Caco-2 (cell line): ENCODE results near the gene ANAPC2. TPM values are rescaled to one million over a fixed set of nuclear protein-coding genes. Genes with fewer than 3 reads are reported as not detected.

ENCODE experiments used
- BruUV-seq: library from RNA; stranded (reverse); fragments of 400-500 nt; replicated peaks from 2 replicates; lab custom pipeline; 2021; lab: Mats Ljungman, UMichigan
- CTCF ChIA-PET: fragments of 300-600 bp; sonication (Branson Sonifier 250); formaldehyde crosslinking; loops from one replicate; lab custom pipeline; 2022; ENCODE audit warnings: antibody characterized with exemption; lab: Charles Lee
- POLR2A ChIA-PET: fragments of 300-600 bp; sonication (Branson Sonifier 250); formaldehyde crosslinking; loops from one replicate; lab custom pipeline; 2022; ENCODE audit warnings: antibody characterized with exemption; lab: Charles Lee
- DNase-seq, 2 experiments: peaks; one replicate each; pipeline versions ENCODE4 v3.0.0 to v3.0.0-alpha.2; 2020 to 2022
- H3K27me3 ChIP-seq: replicated peaks from 2 replicates; pipeline ENCODE4 v1.6.0; 2011; ENCODE audit warnings: low read length; ENCODE audit not compliant: control insufficient read depth, insufficient read depth
- H3K36me3 ChIP-seq: 2 replicates; pipeline ENCODE4 v1.5.1; 2011; ENCODE audit warnings: low read length; ENCODE audit not compliant: control insufficient read depth, insufficient read depth
- H3K4me1 ChIP-seq: fragments of 250-450 bp; sonication (Bioruptor Pico); 2 replicates; pipeline ENCODE4 v1.5.1; 2020; ENCODE audit warnings: mild to moderate bottlenecking
- H3K4me3 ChIP-seq: 2 replicates; pipeline ENCODE4 v1.5.1; 2011; ENCODE audit warnings: low read depth, mild to moderate bottlenecking, control low read depth, low read length
- H3K9me3 ChIP-seq: fragments of 250-450 bp; sonication (Bioruptor Pico); 2 replicates; pipeline ENCODE4 v1.5.1; 2020; ENCODE audit warnings: mild to moderate bottlenecking, moderate library complexity
- H3K27ac Mint-ChIP-seq: one replicate; pipeline ENCODE4 v1.8.0; 2022; ENCODE audit warnings: mixed read lengths; ENCODE audit not compliant: unreplicated experiment
- H3K27me3 Mint-ChIP-seq: one replicate; pipeline ENCODE4 v1.8.0; 2022; ENCODE audit warnings: mixed read lengths; ENCODE audit not compliant: insufficient read depth, unreplicated experiment
- H3K36me3 Mint-ChIP-seq: one replicate; pipeline ENCODE4 v1.8.0; 2022; ENCODE audit warnings: mild to moderate bottlenecking, mixed read lengths; ENCODE audit not compliant: insufficient read depth, unreplicated experiment
- H3K4me1 Mint-ChIP-seq: one replicate; pipeline ENCODE4 v1.8.0; 2022; ENCODE audit warnings: low read depth, mixed read lengths; ENCODE audit not compliant: unreplicated experiment
- H3K4me3 Mint-ChIP-seq: one replicate; pipeline ENCODE4 v1.8.0; 2022; ENCODE audit warnings: mild to moderate bottlenecking, moderate library complexity, mixed read lengths; ENCODE audit not compliant: unreplicated experiment
- H3K9me3 Mint-ChIP-seq: one replicate; pipeline ENCODE4 v1.8.0; 2022; ENCODE audit warnings: mixed read lengths; ENCODE audit not compliant: unreplicated experiment
- CTCF ChIP-seq, 2 experiments: fragments of 200-600 bp in 1 of 2; IDR thresholded peaks; 1 replicate in 1 of 2; 2 replicates in 1 of 2; pipeline versions ENCODE4 v1.5.1 to v1.8.0; 2011 to 2022; ENCODE audit warnings: antibody characterized with exemption in 1 of 2, control low read depth in 1 of 2, inconsistent platforms in 1 of 2, low read depth in 1 of 2, low read length in 1 of 2, mild to moderate bottlenecking in 1 of 2, moderate library complexity in 1 of 2; ENCODE audit not compliant: insufficient read depth in 1 of 2, severe bottlenecking in 1 of 2, unreplicated experiment in 1 of 2
- intact Hi-C: fragments of 100-400 bp; cut with micrococcal nuclease; formaldehyde crosslinking; loops from one replicate; pipeline ENCODE4 v1.10.0; 2022; ENCODE audit not compliant: unreplicated experiment
- total RNA-seq: library from RNA; stranded (reverse); gene quantifications from 2 replicates; pipeline ENCODE4 v1.2.3, GENCODE V29; 2022

Gene ANAPC2
- total RNA-seq, 1 experiment from 2014 or later, result 67.5 TPM

GRCh38 chr9:137164370-137165249 lies 23.8 kb downstream of the ANAPC2 start:
- intact Hi-C loops, result loop anchor here (5.0 kb wide), 1 partner anchor 37 kb away; no protein-coding TSS in a partner anchor
- peaks cover 8% of the 10 kb centered on the region for H3K27me3 Mint-ChIP-seq
- POLR2A ChIA-PET, result no interaction called here
- DNase-seq, result no peak
- Histone ChIP-seq H3K9me3 (no peaks in the 10 kb centered on the region), H3K27me3 (peaks cover 2% of the 10 kb centered on the region; the same call in 1 of the 2 replicates), H3K4me3 (no peak overlapping the region), H3K36me3 (no peaks in the 10 kb centered on the region), H3K4me1 (peaks cover 6% of the 10 kb centered on the region)
- H3K4me1 Mint-ChIP-seq, result peaks cover 6% of the 10 kb centered on the region
- H3K27ac Mint-ChIP-seq, result no peak overlapping the region
- no peak for TF ChIP-seq CTCF (IDR thresholded peaks at IDR 0.05; ENCODE audit: insufficient read depth in 1 of 2, low read depth in 1 of 2, low read length in 1 of 2, severe bottlenecking in 1 of 2, unreplicated experiment in 1 of 2)
- H3K4me3 Mint-ChIP-seq, result no peak overlapping the region
- BruUV-seq, result no TSS peak
- no peaks in the 10 kb centered on the region for H3K9me3 Mint-ChIP-seq
- CTCF ChIA-PET, result interaction anchor here (0.6 kb wide), 1 partner anchor 59 kb away, joined by 3 read pairs; no protein-coding TSS in a partner anchor
- no peaks in the 10 kb centered on the region for H3K36me3 Mint-ChIP-seq

DNA sequence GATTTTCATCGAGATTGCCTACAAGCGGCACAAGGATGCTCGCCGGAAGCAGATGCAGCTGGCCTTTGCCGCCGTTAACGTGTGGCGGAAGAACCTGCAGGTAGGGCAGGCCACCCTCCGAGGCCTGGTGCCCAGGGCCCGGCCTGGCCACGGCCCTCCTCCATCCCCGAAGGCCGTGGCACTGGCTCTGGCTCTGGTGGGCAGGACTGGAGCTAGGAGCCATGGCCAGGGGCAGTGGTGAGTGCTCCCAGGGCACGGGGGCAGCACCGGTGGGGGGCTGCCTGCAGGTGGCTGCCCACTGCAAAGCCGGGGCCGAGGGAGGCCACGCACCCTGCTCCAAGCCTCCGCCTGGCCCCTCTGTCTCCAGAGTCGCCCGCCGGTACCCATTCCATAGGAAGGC lies 24.6 kb downstream of the ANAPC2 start:
- no peak for DNase-seq
- CTCF ChIA-PET, result no interaction called here
- POLR2A ChIA-PET, result no interaction called here
- Histone ChIP-seq H3K4me3 (no peak overlapping the region), H3K9me3 (no peaks in the 10 kb centered on the region), H3K4me1 (peaks cover 6% of the 10 kb centered on the region; the same call in 1 of the 2 replicates), H3K27me3 (peaks cover 2% of the 10 kb centered on the region), H3K36me3 (no peaks in the 10 kb centered on the region)
- peaks cover 6% of the 10 kb centered on the region for H3K4me1 Mint-ChIP-seq
- no peaks in the 10 kb centered on the region for H3K9me3 Mint-ChIP-seq
- no peak overlapping the region for H3K27ac Mint-ChIP-seq
- no peak for TF ChIP-seq CTCF (IDR thresholded peaks at IDR 0.05; ENCODE audit: insufficient read depth in 1 of 2, low read depth in 1 of 2, low read length in 1 of 2, severe bottlenecking in 1 of 2, unreplicated experiment in 1 of 2)
- intact Hi-C loops, result loop anchor here (2.0 kb wide), 1 partner anchor 63 kb away; the partner anchor contains the start of gene RNF224
- H3K4me3 Mint-ChIP-seq, result peak overlapping the region; percentile 72
- peaks cover 11% of the 10 kb centered on the region for H3K27me3 Mint-ChIP-seq
- no TSS peak for BruUV-seq
- H3K36me3 Mint-ChIP-seq, result no peaks in the 10 kb centered on the region

DNA sequence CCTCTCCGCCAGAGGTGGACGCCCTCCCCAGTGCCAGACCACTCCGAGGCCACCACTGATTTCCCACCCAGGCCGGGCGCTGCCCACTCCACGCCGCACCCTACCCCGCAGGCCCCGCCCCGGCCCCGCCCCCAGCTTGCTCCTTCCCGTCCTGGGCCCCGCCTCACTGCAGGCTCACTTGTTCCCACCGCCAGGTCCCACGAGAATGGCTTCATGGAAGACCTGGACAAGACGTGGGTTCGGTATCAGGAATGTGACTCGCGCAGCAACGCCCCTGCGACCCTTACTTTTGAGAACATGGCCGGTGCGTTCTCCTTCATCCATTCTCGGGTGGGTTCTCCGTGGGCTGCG lies 25.0 kb downstream of the ANAPC2 start:
- peaks cover 11% of the 10 kb centered on the region for H3K27me3 Mint-ChIP-seq

More for the DNA sequence above, 25.0 kb downstream of the ANAPC2 start:
- intact Hi-C loops, result loop anchor here (2.0 kb wide), 1 partner anchor 63 kb away; the partner anchor contains the start of gene RNF224
- no TSS peak for BruUV-seq
- H3K36me3 Mint-ChIP-seq, result no peaks in the 10 kb centered on the region
- H3K4me3 Mint-ChIP-seq, result peak overlapping the region; percentile 72
- no peak overlapping the region for H3K27ac Mint-ChIP-seq
- no peak for TF ChIP-seq CTCF (IDR thresholded peaks at IDR 0.05; ENCODE audit: insufficient read depth in 1 of 2, low read depth in 1 of 2, low read length in 1 of 2, severe bottlenecking in 1 of 2, unreplicated experiment in 1 of 2)
- ChIA-PET CTCF (interaction anchor here (0.6 to 1.9 kb wide), 9 partner anchors 13 to 117 kb away, joined by 3 to 11 read pairs (median 5); partner anchors contain the start of genes RNF224, SSNA1 and TUBB4B), POLR2A (interaction anchor here (0.6 to 0.9 kb wide), 2 partner anchors 37 to 372 kb away, joined by 3 to 5 read pairs; partner anchors contain the start of gene TPRN)
- no peak for DNase-seq
- H3K4me1 Mint-ChIP-seq, result peaks cover 6% of the 10 kb centered on the region
- Histone ChIP-seq H3K9me3 (no peaks in the 10 kb centered on the region), H3K36me3 (no peaks in the 10 kb centered on the region), H3K4me3 (peak overlapping the region; percentile 46), H3K27me3 (peaks cover 2% of the 10 kb centered on the region), H3K4me1 (peaks cover 6% of the 10 kb centered on the region; the same call in 1 of the 2 replicates)
- no peaks in the 10 kb centered on the region for H3K9me3 Mint-ChIP-seq
